Tibial nerve (tissue), 4 donors: ENCODE results near the gene CAMSAP1.
"Not testable (repeated sequence)": the region's sequence is repeated elsewhere in the genome, so short reads cannot be mapped to it uniquely, and the experiment has no call there.

Experiments used
- EP300 ChIP-seq, 2 donors: sonication (generic); formaldehyde crosslinking; IDR thresholded peaks; one replicate each; pipeline ENCODE4 v1.6.1; 2017; ENCODE audit warnings: antibody characterized with exemption in 2 of 2, mild to moderate bottlenecking in 1 of 2
- POLR2A ChIP-seq, 2 donors: fragments of 450-650 bp; IDR thresholded peaks; one replicate each; pipeline ENCODE4 v1.6.1; 2017; ENCODE audit warnings: antibody characterized with exemption in 2 of 2, mild to moderate bottlenecking in 2 of 2, moderate library complexity in 2 of 2
- TF ChIP-seq, protein P1 (sequence below), 5 experiments: fragments of 200-600 bp in 3 of 5; fragments of 450-650 bp in 2 of 5; sonication (generic) in 3 of 5; IDR thresholded peaks; one replicate each; pipeline ENCODE4 v1.5.1; 2016 to 2019; ENCODE audit warnings: antibody characterized with exemption in 5 of 5, mild to moderate bottlenecking in 3 of 5, moderate library complexity in 2 of 5

GRCh38 chr9:135911233-135911632, 3.9 kb upstream of the CAMSAP1 start:
- TF ChIP-seq POLR2A, EP300 (IDR thresholded peaks at IDR 0.05): not testable (repeated sequence)
- TF ChIP-seq, protein P1, sequence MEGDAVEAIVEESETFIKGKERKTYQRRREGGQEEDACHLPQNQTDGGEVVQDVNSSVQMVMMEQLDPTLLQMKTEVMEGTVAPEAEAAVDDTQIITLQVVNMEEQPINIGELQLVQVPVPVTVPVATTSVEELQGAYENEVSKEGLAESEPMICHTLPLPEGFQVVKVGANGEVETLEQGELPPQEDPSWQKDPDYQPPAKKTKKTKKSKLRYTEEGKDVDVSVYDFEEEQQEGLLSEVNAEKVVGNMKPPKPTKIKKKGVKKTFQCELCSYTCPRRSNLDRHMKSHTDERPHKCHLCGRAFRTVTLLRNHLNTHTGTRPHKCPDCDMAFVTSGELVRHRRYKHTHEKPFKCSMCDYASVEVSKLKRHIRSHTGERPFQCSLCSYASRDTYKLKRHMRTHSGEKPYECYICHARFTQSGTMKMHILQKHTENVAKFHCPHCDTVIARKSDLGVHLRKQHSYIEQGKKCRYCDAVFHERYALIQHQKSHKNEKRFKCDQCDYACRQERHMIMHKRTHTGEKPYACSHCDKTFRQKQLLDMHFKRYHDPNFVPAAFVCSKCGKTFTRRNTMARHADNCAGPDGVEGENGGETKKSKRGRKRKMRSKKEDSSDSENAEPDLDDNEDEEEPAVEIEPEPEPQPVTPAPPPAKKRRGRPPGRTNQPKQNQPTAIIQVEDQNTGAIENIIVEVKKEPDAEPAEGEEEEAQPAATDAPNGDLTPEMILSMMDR (IDR thresholded peaks at IDR 0.05): not testable (repeated sequence)
